ENCODE results near the gene LBX1. TPM values are rescaled to one million over a fixed set of nuclear protein-coding genes. Genes with fewer than 3 reads are reported as not detected.

The LBX1 gene
- total RNA-seq, 1 donor from 2014 or later, result not detected

DNA sequence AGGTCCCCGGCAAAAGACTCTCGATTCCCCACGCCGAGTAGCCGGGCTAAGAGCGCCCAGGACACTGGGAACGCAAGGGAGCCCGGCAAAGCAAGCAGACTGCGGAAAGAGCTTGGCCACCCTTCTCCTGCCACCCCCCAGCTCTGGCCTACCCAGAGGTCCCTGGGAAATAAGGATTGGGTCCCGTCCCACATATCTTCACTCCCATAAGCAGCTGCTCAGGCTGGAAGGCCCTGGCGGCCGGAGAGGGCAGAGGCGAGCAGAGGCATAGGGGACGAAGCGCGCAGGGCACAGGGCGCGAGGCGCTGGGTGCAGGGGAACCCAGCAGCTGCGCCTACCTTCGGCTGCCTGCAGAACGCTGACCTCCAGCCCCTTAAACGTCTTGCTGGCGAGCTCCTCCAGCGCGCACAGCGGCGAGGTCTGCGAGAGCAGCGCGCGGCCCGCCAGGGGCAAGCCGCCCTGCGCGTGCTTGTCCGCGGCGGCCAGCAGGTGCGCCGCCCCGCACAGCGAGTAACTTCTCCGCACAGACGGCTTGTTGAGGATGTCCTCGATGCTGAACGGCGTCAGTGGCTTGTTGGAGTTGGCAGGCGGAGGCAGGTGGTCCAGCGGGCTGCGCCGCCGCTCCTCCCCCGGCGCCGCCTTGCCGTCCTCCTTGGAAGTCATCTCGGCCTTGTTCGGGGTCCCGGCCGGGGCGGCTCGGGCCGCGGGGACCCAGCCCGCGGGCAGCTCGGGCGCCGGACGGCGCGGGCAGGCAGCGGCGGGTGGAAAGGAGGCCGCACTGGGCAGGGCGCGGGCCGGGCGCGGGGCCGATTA is 904 bp downstream of the LBX1 start:
- ATAC-seq, result no peak
- no peak for DNase-seq (ENCODE audit: missing footprints)
- intact Hi-C loops (cut with DNase I), result no loop called here

DNA sequence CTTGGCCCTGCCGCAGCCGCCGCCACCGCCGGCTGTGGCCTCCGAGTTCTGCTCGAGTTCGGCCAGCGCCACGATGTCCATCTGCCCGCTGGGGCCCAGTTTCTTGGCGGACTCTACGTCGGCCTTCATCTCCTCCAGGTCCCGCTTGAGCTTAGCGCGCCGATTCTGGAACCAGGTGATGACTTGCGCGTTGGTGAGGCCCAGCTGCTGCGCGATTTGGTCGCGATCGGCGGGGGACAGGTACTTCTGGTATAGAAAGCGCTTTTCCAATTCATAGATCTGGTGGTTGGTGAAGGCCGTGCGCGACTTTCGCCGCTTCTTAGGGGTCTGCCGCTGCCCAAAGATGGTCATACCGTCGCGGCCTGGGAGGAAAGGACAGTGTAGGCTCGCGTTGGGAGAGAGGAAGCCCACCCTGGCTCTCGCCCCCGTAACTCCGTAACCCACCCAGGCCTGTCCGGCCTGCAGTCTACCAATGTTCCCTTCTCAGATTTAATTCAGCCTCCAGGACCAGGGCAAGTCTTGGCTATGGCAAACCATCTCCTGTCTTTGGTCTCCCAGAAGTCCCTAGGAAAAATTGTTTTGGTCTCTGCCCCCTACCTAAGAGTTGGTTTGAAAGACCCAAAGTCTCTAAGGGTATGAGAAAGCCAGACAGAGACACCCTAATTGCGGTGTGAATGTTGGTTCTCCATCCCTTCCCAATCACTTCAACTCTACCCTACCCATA is 1.7 kb downstream of the LBX1 start:
- intact Hi-C loops (cut with DNase I), result no loop called here

DNA sequence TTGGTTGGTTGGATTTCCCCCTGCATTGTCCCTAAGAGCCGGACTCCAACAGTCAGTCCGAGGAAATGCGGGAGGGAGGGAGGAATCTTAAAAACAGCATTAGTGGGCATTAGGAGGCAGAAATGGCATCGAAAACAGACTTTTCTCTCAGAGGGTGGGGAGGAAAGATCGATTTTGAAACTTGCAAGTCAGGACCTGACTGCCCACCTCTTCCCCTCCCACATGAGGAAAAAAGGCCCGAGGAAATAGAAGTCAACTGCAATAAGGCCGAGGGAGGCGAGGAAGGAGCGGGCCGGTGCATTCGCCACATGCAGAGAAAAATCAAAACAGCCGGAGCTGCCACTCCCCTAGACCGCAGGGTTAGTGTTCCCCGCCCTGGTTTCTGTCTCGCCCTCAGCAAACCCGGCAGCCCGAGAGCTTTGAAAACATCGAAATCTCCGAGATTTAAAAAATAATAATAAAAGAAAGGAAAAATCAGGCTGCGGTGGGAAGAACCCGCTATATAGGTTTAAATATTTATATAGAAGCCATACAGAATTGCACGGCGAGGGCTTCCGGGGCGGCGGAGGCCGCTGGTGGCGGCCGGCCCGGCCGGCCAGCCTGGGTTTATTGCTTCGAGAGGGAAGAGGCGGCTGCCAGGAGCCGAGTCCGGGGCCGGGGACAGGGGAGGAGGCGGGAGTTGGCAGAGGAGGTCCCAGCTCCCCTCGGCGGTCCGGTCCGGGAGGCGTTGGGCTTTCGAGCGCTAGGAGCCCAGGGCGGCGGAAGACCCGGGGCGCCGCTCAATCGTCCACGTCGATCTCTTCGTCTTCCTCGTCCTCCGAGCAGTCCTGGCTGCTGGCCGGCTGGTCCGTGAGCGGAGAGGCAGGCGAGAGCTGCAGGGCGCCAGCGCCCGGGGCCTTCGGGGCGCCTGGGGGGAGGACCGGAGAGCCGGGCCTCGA is 2.5 kb downstream of the LBX1 start:
- DNase-seq (ENCODE audit: missing footprints), result no peak
- ATAC-seq, result no peak
- intact Hi-C loops (cut with DNase I), result no loop called here

More for the DNA sequence above, 1.7 kb downstream of the LBX1 start:
- DNase-seq (ENCODE audit: missing footprints) (no peak), ATAC-seq (no peak)

DNA sequence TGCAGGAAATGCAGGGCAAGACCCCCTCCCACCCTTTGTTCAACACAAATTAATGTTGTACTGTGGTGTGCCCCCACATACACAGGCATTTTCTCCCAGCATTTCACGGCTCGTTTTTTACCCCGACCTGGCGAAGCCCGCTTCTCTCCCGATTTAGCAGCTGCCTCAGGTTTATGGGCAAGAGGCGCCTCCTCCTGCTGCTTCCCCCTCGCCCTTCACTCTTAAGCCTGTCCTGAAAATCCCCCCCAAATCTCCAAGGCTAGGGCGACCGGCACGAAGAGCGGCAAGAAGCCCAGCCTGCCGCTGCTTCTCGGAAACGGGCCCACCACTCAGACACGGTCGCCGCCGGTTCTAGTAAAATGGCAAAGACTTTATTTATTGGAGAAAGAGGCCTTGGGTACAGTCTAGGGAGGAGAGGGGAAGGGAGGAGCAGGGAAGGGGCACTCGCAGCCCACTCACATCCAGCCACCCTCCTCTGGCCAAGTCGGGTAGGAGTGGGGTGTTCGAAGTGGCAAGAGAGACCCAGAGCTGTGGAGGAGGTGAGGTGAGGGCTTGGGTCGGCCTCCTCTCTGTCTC is 3.3 kb downstream of the LBX1 start:
- DNase-seq (ENCODE audit: missing footprints) (no peak), ATAC-seq (no peak)
- intact Hi-C loops (cut with DNase I), result no loop called here

DNA sequence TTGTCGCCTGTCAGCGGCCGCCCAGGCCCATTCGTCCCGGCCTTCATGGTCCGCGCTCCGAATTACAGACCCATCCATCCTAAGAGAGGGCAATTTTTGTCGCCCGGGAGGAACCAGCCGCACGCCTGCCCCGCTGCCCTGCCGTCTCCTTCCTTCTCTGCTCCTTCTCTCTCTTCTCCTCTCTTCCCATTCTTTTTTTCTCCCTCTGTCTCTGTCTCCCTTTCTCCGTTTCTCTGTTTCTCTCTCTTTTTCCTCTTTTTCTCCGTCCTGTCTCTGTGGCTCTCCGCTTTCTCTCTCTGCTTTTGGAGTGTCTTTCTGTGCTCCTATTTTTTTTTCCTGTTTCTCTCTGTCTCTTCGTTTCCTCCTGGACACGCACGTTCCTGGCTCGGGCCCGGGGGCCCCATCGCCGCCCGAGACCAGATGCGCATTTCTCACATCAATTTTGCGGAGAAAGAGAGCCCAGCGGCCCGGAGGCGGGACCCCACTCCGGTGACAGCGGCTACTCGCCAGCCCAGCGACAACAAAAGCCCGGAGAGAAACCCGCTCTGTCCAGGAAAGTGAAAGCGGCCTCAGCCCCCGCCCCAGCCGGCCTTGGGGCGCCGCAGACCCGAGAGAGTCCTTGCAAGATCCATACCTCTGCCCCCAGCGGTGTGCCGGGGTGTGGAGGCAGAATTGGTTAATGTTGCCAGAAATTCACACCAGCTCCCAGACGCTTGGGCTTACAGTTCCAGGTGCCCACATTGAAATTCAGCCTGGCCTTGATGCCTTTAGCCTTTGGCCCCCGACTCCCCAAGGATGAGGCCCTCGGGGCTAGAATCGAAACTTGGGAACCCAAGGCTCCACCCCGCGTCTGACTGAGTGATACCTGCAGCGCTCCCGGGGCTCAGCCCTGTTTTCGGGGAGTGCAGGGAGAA is 4.1 kb downstream of the LBX1 start:
- intact Hi-C loops (cut with DNase I), result no loop called here
- ATAC-seq (no peak), DNase-seq (ENCODE audit: missing footprints) (no peak)

DNA sequence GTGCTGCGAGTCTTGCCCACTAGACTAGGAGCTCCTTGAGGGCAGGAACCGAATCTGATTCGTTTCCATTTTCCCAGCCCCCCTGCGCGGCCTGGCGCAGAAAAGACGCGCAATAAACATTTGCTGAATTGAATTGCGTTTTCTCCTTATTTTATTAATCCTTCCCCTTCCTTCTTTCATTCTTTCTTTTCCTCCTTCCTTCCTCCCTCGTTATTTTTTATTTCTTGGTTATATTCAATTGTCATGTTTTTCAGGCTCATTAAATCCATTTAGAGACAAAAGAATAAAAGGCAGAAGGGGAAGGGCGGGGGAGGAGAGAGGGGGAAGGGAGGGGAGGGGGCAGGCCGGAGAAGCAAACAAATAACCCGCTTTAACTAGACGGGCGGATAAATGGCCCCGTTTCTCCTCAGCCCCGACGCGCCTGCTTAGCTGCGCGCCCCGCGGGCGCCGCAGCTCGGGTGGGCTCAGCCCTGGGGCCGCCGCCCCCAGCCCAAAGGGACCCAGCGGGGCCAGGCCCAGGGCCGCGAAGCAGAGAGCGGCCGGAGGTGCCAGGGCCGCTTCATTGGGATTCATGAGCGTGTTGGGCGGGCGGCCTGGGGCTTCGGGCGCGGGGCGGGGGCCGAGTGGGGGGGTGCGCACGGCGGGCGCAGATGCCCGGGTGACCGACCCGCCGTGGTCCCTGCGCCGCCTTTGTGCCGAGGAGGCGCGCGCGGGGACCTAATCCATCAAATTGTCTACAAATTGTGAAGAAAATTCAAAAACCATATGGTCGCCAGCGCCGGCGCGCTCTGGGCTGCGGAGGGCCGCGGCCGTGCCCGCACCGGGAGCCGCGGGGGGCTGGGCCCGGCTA is 5.0 kb downstream of the LBX1 start:
- no peak for ATAC-seq
- intact Hi-C loops (cut with DNase I), result no loop called here

DNA sequence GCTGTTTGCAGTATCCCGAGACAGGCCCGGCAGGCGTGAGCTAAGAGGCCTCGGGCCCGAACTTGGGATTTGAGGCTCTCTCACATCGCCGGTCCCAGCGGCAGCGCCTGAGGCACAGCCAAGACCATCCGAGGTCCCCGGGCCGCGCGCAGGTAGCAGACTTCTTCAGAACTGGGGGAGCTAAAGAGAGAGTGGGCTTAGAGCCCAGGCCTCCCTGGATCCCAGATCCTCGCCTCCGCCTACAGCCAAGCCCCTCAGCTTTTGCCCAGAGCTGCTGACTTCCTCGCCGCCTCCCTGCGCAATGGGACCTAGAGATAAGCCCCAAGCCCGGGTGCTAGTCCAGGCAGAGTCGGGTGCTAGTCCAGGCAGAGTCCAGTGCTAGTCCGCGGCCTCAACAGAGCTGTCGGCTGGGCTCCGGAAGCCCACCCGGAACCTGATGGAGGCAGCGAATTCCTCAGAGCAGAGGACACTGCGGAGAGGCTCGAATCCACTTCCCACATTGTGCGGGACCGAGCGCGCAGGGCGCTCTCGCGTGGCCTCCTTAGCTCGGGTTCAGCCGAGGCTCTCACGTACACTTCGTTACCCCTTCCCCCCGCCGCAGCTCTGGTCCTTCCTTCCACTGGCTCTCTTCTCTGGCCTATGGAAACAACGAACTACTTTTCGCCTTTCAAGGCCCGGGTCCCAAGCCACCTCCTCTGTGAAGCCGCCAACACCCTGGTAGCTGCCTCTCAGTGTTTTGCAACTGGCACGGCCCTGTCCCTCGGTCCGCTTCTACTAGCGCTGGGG is 5.8 kb downstream of the LBX1 start:
- intact Hi-C loops (cut with DNase I), result no loop called here
- no peak for ATAC-seq
- no peak for DNase-seq (ENCODE audit: missing footprints)

More for the DNA sequence above, 5.0 kb downstream of the LBX1 start:
- no peak for DNase-seq (ENCODE audit: missing footprints)

DNA sequence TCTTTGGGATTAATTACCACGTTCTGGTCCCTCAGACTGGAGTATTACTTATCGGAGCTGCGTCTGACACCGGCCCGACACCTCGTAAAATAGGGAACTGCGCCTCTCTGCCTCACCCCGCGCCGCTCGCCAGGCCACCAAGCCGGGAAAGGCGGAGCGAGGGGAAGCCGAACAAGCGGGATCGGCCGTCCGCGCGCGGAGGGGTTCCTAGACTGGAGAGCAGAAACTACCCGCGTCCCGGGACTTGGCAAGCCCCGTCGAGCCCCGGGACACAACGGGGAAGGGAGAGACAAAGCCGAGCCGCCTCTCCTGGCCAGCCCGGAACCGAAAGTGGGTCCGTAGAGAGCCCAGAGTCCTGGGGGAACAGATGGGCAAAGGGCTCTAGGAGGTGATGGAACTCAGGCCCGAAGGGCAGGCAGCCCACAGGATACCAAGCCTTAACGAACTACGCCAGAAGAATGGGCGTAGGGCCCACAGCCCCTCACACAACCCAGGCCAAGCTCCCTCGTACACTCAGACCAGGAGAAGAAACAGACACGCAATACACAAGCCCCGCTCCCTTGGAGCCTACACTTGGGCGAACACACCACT is 6.5 kb downstream of the LBX1 start:
- ATAC-seq, result peak; percentile 26
- intact Hi-C loops (cut with DNase I), result no loop called here
- DNase-seq (ENCODE audit: missing footprints), result no peak

DNA sequence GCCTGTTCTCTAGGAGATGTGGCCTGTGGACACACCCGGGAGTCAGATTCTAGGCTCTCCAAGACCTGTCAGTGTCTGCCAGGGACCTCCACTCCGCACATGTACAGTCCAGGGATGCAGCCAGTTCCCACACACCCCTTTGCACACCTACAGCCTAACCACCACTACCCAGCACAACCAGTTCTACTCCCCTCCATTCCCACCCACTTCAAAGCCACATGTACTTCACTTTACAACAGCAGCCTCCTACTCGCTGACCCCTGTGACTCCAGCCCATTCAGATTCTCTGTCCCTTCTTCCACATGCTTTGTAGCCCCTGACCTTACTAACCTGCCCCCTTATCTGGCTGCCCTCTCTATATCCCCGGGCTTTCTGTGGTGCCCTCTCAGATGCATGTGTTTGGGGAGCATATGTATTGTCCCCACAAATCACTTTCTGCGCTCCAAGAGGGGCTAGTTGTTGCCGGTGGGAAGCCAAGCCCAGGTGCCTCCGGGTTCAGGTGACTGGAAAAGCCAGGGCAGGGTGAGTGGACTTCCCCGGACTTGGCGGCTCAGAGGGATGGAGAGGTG is 7.2 kb downstream of the LBX1 start:
- intact Hi-C loops (cut with DNase I), result no loop called here
- no peak for ATAC-seq
- no peak for DNase-seq (ENCODE audit: missing footprints)

DNA sequence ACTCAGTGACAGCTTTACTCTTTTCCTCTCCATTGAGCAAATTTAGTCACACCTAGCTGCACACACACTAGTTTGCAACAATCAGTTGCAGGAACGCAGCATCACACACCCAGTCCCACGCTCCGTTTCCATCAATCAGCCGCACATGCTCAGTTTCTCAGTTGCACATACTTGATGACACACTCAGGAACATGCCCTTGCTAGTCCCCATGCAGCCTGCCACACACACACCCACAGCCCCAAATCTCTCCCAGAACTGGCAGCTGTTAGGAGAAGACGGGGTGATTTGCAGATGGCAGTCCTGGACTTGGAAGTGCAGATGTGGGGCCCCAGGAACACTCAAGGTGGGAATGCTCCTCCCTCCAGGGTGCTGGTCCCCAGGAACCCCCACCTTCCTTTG is 7.7 kb downstream of the LBX1 start:
- ATAC-seq, result no peak
- DNase-seq (ENCODE audit: missing footprints), result no peak
- intact Hi-C loops (cut with DNase I), result no loop called here

DNA sequence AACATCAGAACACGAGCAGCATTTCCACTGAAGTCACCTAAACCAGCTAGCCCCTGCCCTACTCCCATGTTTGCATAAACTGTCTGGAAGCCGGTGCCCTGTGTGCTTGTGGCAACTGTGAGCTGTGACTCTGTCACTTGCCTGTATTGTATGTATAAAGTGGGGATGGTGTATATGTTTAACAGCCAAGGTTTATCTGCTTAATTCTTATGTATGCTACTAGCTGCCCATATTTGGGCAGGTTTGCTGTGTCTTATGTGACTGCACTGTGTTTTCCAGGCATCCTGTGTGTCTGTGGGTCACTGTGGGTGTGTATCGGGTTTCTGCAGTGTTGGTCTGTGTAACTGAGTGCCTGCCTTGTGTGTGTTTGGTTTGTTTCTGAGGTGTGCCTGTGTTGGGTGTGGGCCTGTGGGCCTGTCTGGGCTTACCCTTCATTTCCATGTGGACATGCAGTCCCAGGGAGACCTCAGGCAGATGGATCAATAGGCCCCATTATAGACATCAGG is 9.3 kb downstream of the LBX1 start:
- intact Hi-C loops (cut with DNase I), result no loop called here
- no peak for ATAC-seq

DNA sequence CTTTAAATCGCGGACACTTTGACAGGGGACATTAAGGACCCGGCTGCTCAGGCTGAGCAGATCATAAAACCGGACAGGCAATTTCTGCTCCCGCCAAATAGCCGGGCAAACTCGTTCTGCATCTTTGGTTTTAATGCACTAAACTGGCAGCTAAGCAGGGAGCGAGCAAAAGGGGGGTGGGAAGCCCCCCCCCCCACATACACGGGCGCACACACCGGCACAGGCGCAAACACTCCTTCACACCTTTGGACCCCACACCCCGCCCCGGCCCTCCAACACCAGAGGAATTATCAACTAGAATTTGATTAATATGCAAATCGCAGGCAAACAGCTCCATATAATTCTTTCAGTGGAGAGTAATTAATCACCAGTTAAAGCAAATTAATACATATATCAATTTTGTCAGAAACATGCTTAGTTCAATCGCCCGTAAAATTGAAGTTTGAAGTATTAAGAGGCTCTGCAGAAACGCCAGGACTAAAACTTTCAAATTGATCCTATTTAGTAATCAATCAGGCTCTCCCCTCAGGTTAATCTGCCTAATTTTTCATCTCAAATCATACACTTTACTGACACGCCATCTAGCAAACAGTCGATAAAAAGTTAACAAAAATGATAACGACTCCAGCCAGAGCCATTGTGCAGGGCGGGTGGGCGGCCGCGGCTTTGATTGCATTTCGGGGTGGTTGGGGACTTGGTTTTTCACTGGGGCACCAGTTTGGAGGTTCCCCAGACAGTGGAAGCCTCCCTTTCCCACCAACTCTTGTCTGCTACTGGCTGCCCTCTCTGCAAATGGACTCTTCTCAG is 9.9 kb downstream of the LBX1 start:
- no peak for DNase-seq (ENCODE audit: missing footprints)
- ATAC-seq, result no peak
- intact Hi-C loops (cut with DNase I), result no loop called here

More for the DNA sequence above, 9.3 kb downstream of the LBX1 start:
- no peak for DNase-seq (ENCODE audit: missing footprints)

DNA sequence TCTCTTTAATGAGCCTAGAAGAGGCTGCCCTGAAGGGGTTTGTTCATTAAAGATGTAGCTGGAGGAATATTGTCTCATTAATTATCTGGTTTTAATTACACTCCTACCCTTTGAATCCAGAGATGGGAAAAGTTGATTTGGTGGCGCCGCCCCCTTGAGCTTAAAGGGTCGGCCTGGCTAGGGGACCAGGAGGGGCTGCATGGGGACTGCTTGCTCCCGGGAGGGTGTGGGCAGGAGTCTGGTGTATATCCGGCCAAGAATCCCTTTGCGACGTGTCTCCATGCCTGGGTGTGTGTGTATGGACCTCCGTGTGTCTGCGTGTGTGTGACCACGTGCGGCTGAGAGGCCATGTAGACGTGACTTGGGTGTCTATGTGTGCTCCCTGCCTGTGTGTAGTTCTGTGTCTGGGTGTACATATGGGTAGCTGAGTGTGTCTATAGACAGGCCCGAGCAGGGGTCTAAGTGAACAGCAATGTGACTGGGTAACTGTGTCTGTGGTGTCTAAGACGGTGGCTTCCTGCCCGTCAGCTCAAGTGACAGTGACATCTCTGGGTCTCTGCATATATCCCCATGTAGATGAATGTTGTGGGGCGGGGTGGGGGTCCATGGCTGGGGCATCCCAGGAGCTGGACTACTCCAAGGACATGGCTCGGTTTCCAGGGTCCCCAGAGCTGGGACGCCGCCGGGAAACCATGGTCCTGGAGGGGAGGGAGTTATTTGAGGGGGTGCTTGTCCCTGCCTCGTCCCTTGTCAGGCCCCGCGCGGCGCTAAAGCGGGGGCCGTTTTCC is 10.7 kb downstream of the LBX1 start:
- no peak for DNase-seq (ENCODE audit: missing footprints)
- ATAC-seq, result no peak
- intact Hi-C loops (cut with DNase I), result no loop called here

All from Right ventricle myocardium inferior (tissue), 1 donor.